ENCODE results near the gene CNTROB. TPM values are rescaled to one million over a fixed set of nuclear protein-coding genes. Genes with fewer than 3 reads are reported as not detected.
"Not testable (repeated sequence)": the region's sequence is repeated elsewhere in the genome, so short reads cannot be mapped to it uniquely, and the experiment has no call there.

CNTROB gene
- total and polyA plus RNA-seq, 10 of the 15 experiments (the other 5 are each of a cell fraction or from before 2014, with no cell fraction given): 2.0 to 36.2 (median 28.2) TPM

GRCh38 chr17:7951143-7951792, 19.3 kb downstream of the CNTROB start (continued):
- no peak for TF ChIP-seq E2F4 (IDR thresholded peaks at IDR 0.05; ENCODE audit: low read depth, low read length)
- TF ChIP-seq, protein P1, sequence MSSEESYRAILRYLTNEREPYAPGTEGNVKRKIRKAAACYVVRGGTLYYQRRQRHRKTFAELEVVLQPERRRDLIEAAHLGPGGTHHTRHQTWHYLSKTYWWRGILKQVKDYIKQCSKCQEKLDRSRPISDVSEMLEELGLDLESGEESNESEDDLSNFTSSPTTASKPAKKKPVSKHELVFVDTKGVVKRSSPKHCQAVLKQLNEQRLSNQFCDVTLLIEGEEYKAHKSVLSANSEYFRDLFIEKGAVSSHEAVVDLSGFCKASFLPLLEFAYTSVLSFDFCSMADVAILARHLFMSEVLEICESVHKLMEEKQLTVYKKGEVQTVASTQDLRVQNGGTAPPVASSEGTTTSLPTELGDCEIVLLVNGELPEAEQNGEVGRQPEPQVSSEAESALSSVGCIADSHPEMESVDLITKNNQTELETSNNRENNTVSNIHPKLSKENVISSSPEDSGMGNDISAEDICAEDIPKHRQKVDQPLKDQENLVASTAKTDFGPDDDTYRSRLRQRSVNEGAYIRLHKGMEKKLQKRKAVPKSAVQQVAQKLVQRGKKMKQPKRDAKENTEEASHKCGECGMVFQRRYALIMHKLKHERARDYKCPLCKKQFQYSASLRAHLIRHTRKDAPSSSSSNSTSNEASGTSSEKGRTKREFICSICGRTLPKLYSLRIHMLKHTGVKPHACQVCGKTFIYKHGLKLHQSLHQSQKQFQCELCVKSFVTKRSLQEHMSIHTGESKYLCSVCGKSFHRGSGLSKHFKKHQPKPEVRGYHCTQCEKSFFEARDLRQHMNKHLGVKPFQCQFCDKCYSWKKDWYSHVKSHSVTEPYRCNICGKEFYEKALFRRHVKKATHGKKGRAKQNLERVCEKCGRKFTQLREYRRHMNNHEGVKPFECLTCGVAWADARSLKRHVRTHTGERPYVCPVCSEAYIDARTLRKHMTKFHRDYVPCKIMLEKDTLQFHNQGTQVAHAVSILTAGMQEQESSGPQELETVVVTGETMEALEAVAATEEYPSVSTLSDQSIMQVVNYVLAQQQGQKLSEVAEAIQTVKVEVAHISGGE (CRISPR knock-in tag; IDR thresholded peaks at IDR 0.05): no peak
- TF ChIP-seq SPI1 (IDR thresholded peaks at IDR 0.05; ENCODE audit: borderline replicate concordance, insufficient read depth, low read depth, low read length): peak; percentile 3; the same call in 1 of the 2 replicates
- peak; percentile 61 for TF ChIP-seq MTA2 (IDR thresholded peaks at IDR 0.05; ENCODE audit: low read depth)
- TF ChIP-seq BCL11A (IDR thresholded peaks at IDR 0.05; ENCODE audit: low read depth, low read length): peak; percentile 50; the same call in 1 of the 2 replicates
- peak; percentile 46; the same call in 1 of the 2 replicates for TF ChIP-seq FOXM1 (IDR thresholded peaks at IDR 0.05; ENCODE audit: low read depth, low read length)
- TF ChIP-seq SIN3A (IDR thresholded peaks at IDR 0.05; ENCODE audit: low read depth, low read length): no peak
- TF ChIP-seq MYC (IDR thresholded peaks at IDR 0.05; ENCODE audit: insufficient read depth, insufficient read length, insufficient replicate concordance, low read length, severe bottlenecking): no peak
- no peak for TF ChIP-seq SREBF2 (IDR thresholded peaks at IDR 0.05; ENCODE audit: low read length)
- TF ChIP-seq ZBTB33 (IDR thresholded peaks at IDR 0.05): no peak

DNA sequence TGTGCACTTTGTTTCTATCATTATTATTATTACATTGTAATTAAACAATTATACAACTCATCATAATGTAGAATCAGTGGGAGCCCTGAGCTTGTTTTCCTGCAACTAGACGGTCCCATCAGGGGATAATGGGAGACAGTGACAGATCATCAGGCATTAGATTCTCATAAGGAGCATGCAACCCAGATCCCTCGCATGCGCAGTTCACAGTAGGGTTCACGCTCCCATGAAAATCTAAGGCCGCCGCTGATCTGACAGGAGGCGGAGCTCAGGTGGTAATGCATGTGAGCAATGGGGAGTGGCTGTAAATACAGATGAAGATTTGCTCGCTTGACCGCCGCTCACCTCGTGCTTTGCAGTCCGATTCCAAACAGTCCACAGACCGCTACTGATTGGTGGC, 21.3 kb downstream of the CNTROB start:
- H3K9ac ChIP-seq (ENCODE audit: control insufficient read depth, insufficient read depth, low read length); H3K79me2 ChIP-seq (ENCODE audit: control insufficient read depth, insufficient read depth, low read length); DNase-seq (ENCODE audit: low read depth, low spot score); H3K4me3 ChIP-seq; ATAC-seq; BruUV-seq (replicated peaks); H3K4me2 ChIP-seq (ENCODE audit: control insufficient read depth, insufficient read depth); intact Hi-C loops (cut with micrococcal nuclease; ENCODE audit: unreplicated experiment); H3K9me3 ChIP-seq (replicated peaks; ENCODE audit: control insufficient read depth, insufficient read depth, low read length); in situ Hi-C loops (cut with MboI); H3K27me3 ChIP-seq (replicated peaks in 1 of 2; ENCODE audit: control insufficient read depth in 2 of 2, insufficient read depth in 2 of 2, low read length in 1 of 2); H2AFZ ChIP-seq (ENCODE audit: control insufficient read depth, low read depth, low read length); FAIRE-seq; H3K27ac ChIP-seq (ENCODE audit: control insufficient read depth, insufficient read depth); H4K20me1 ChIP-seq (ENCODE audit: control insufficient read depth, insufficient read depth); H3K36me3 ChIP-seq (ENCODE audit: control insufficient read depth in 2 of 2, insufficient read depth in 2 of 2, low read length in 1 of 2): not testable (repeated sequence)
- RAD21 ChIA-PET (ENCODE audit: unreplicated experiment): interaction anchor here (1.5 kb wide), 1 partner anchor 9 kb away, joined by 3 read pairs; no protein-coding TSS in a partner anchor
- 97% methylated on average over 13 of the region's 13 CpGs for WGBS (ENCODE audit: insufficient coverage, insufficient replicate concordance, low lambda C conversion rate, missing lambda C conversion rate)
- CTCF ChIA-PET: interaction anchor here (0.7 to 1.8 kb wide), 5 partner anchors 20 to 127 kb away, joined by 3 to 4 read pairs (median 4); partner anchors contain the start of genes CNTROB, RNF227 and TRAPPC1
- H3K4me1 ChIP-seq (ENCODE audit: control insufficient read depth, insufficient read depth, low read length): peaks cover 12% of the 10 kb centered on the region
- POLR2A ChIA-PET: interaction anchor here (2.4 kb wide), 1 partner anchor 20 kb away, joined by 12 read pairs; the partner anchor contains the start of genes CNTROB and TRAPPC1
- SMC1A ChIA-PET (ENCODE audit: uncharacterized antibody, unreplicated experiment): interaction anchor here (0.9 to 1.5 kb wide), 3 partner anchors 37 to 93 kb away, joined by 3 to 4 read pairs (median 3); no protein-coding TSS in a partner anchor
